SH-SY5Y (cell line): ENCODE results near the gene ITPR1.

ENCODE experiments used
- GATA2 ChIP-seq: IDR thresholded peaks from 2 replicates; pipeline ENCODE4 v1.6.1; 2011; ENCODE audit warnings: mild to moderate bottlenecking, low read depth, low read length
- GATA3 ChIP-seq: IDR thresholded peaks from 2 replicates; pipeline ENCODE4 v1.6.1; 2011; ENCODE audit warnings: low read depth, mild to moderate bottlenecking, low read length, moderate library complexity

- TF ChIP-seq GATA2 (no peak), GATA3 (no peak)
Measured at GRCh38 chr3:4884888-4885287, 391.7 kb downstream of the ITPR1 start.
